Motor neuron (in vitro differentiated cells): ENCODE results near the gene PHYHIPL. TPM values are rescaled to one million over a fixed set of nuclear protein-coding genes. Genes with fewer than 3 reads are reported as not detected.
A peak's percentile ranks its signal among the peaks of the same experiment; 100 is the strongest.
"Not testable (repeated sequence)": the region's sequence is repeated elsewhere in the genome, so short reads cannot be mapped to it uniquely, and the experiment has no call there.

ENCODE experiments used
- ATAC-seq, 8 experiments: fragments of 200-7000 bp; cut with Tn5 transposase; replicated peaks in 6 of 8; 2 replicates each; pipeline ENCODE4 v1.8.0; 2021; ENCODE audit warnings: mild to moderate bottlenecking in 8 of 8, moderate library complexity in 8 of 8
- H3K27ac ChIP-seq, 2 donors: fragments of 250-450 bp; sonication (Bioruptor Pico); 2 replicates each; pipeline ENCODE4 v1.9.0; 2021; ENCODE audit warnings: antibody characterized with exemption in 2 of 2, mild to moderate bottlenecking in 2 of 2, moderate library complexity in 1 of 2
- H3K4me1 ChIP-seq, 2 donors: fragments of 250-450 bp; sonication (Bioruptor Pico); replicated peaks in 1 of 2; 2 replicates each; pipeline ENCODE4 v1.6.1; 2021; ENCODE audit warnings: antibody characterized with exemption in 2 of 2, mild to moderate bottlenecking in 2 of 2, moderate library complexity in 1 of 2
- H3K4me3 ChIP-seq, 5 donors: fragments of 250-450 bp; sonication (Bioruptor Pico); 2 replicates each; pipeline ENCODE4 v1.9.0; 2021; ENCODE audit warnings: antibody characterized with exemption in 5 of 5, mild to moderate bottlenecking in 5 of 5, moderate library complexity in 4 of 5
- WGBS, 10 experiments: fragments of 450-650 bp; shearing (Covaris generic); methylation state at CpG; one replicate each; pipeline ENCODE4 v1.0.0; 2022; 5-methylcytosine and 5-hydroxymethylcytosine counted together
- in situ Hi-C, 9 experiments: fragments of 400-800 bp; cut with MboI; loops; one replicate each; pipeline ENCODE4 v1.15.0; 2021; ENCODE audit warnings: low sequenced_read_pairs in 9 of 9, low pct_unique_long_range_greater_than_20kb in 2 of 9; ENCODE audit not compliant: unreplicated experiment in 9 of 9
- total RNA-seq, 8 experiments: library from RNA; unstranded; fragments of 300-600 nt; gene quantifications; 2 replicates each; pipeline versions ENCODE4 v1.2.3 to v1.2.4, GENCODE V29; 2022

The PHYHIPL gene
- total RNA-seq, 8 experiments from 2014 or later: 0.05 to 32.1 (median 23.5) TPM; not detected in 2

DNA sequence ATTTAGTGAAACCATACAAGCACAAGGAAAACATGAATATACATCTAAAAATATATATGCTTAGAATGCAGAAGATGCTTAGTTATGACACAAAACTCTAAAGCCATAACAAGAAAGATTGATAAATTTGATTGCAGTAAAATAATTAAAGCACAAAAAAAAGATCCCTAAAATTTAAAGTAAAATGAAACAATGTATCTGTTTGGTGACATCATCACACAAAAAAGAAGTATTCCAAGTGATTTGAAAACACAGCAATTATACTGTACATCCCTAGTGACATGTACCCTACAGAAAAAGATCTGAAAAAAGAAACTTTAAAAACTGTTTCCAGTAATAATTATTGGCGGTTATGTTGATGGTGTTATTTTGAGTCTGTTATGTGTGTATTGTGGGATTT, 37.7 kb downstream of the PHYHIPL start:
- Histone ChIP-seq H3K27ac (no peak overlapping the region), H3K4me3 (no peak overlapping the region), H3K4me1 (no peaks in the 10 kb centered on the region)
- ATAC-seq: no peak
- 9 to 100% (median 94%) methylated on average over 1 of the region's 1 CpG; no CpG with 5 or more reads in 1 of the 10 experiments for WGBS, 10 experiments
- in situ Hi-C loops: loop anchor here in 2 of 9 experiments (25.0 kb wide), 2 partner anchors 252 to 427 kb away; no protein-coding TSS in a partner anchor

GRCh38 chr10:59216178-59216869, 39.9 kb downstream of the PHYHIPL start:
- Histone ChIP-seq H3K27ac (no peak overlapping the region), H3K4me3 (no peak overlapping the region), H3K4me1 (no peaks in the 10 kb centered on the region)
- 50 to 100% (median 83%) methylated on average over 1 to 4 of the region's 4 CpGs for WGBS, 10 experiments
- in situ Hi-C loops: loop anchor here in 2 of 9 experiments (25.0 kb wide), 2 partner anchors 254 to 429 kb away; no protein-coding TSS in a partner anchor
- no peak for ATAC-seq

GRCh38 chr10:59222788-59223187, 46.3 kb downstream of the PHYHIPL start:
- Histone ChIP-seq H3K27ac (no peak overlapping the region), H3K4me1 (no peaks in the 10 kb centered on the region), H3K4me3 (no peak overlapping the region)
- in situ Hi-C loops: loop anchor here in 2 of 9 experiments (25.0 kb wide), 2 partner anchors 260 to 435 kb away; no protein-coding TSS in a partner anchor
- peak in 1 of 8 experiments; percentile 50 for ATAC-seq

GRCh38 chr10:59223597-59223996, 47.2 kb downstream of the PHYHIPL start:
- not testable (repeated sequence) for H3K4me1 ChIP-seq, H3K4me3 ChIP-seq, ATAC-seq, H3K27ac ChIP-seq
- in situ Hi-C loops: loop anchor here in 2 of 9 experiments (25.0 kb wide), 2 partner anchors 261 to 436 kb away; no protein-coding TSS in a partner anchor
- WGBS, 10 experiments: 25 to 100% (median 98%) methylated on average over 1 to 2 of the region's 2 CpGs

DNA sequence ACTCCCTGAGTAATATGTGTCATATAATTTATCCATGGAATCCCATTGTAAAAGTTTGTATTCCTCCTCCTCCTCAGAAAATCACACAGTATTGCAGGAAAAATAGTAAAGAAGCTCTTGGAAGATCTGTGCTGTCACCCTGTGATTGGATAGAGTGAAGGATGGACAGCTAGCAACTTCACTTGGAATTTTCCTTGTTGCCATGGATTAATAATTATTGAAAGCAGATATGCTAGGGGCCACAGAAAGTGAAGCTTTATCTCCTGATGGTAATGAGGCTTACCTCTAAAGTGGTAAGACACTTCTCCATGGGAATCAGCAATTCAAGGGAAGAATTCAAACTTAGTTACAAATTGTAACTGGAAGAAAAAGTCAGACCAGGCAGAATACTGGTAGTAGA, 48.8 kb downstream of the PHYHIPL start:
- no peaks in the 10 kb centered on the region for H3K4me1 ChIP-seq
- no peak overlapping the region for H3K4me3 ChIP-seq
- in situ Hi-C loops: loop anchor here in 1 of 9 experiments (25.0 kb wide), 1 partner anchor 362 kb away; no protein-coding TSS in a partner anchor
- peak in 1 of 8 experiments; percentile 77 for ATAC-seq
- no peak overlapping the region for H3K27ac ChIP-seq

DNA sequence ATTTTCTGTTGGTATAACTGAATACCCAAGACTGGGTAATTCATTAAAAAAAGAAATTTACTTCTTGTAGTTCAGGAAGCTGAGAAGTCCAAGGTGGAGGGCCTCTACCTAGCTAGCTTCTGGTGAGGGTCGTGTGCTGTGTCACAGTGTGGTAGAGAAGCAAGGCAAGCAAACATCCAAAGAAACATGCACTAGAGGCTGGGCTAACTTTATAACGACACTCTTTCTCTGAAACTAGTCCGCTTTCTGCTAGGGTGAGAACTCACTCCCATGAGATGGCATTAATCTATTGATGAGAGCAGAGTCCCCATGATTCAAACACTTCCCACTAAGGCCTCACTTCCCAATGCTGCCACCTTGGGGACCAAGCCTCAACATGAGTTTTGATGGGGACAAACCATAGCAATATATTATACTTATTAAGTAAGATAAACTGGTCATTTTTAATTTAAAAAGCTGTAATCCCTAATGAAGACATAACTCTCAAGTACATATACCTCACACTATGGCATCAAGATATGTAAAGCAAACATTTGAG, 50.8 kb downstream of the PHYHIPL start:
- 33 to 100% (median 92%) methylated on average over 1 to 3 of the region's 3 CpGs; no CpG with 5 or more reads in 3 of the 10 experiments for WGBS, 10 experiments
- in situ Hi-C loops: loop anchor here in 1 of 9 experiments (25.0 kb wide), 1 partner anchor 360 kb away; no protein-coding TSS in a partner anchor
- H3K4me1 ChIP-seq: no peaks in the 10 kb centered on the region
- no peak overlapping the region for H3K4me3 ChIP-seq
- ATAC-seq: peak in 1 of 8 experiments; percentile 25
- no peak overlapping the region for H3K27ac ChIP-seq

- 71 to 100% (median 96%) methylated on average over 3 to 4 of the region's 4 CpGs for WGBS, 10 experiments
- ATAC-seq: no peak
Observed at GRCh38 chr10:59229441-59229840, 53.0 kb downstream of the PHYHIPL start.

GRCh38 chr10:59234194-59234593, 57.8 kb downstream of the PHYHIPL start:
- no peak overlapping the region for H3K4me3 ChIP-seq
- in situ Hi-C loops: loop anchor here in 1 of 9 experiments (25.0 kb wide), 1 partner anchor 353 kb away; no protein-coding TSS in a partner anchor
- H3K27ac ChIP-seq: no peak overlapping the region
- peak in 1 of 8 experiments; percentile 43 for ATAC-seq
- H3K4me1 ChIP-seq: no peaks in the 10 kb centered on the region
- 37 to 93% (median 71%) methylated on average over 1 to 3 of the region's 3 CpGs for WGBS, 10 experiments

More at GRCh38 chr10:59229441-59229840, 53.0 kb downstream of the PHYHIPL start:
- in situ Hi-C loops: loop anchor here in 1 of 9 experiments (25.0 kb wide), 1 partner anchor 358 kb away; no protein-coding TSS in a partner anchor
- Histone ChIP-seq H3K4me3 (no peak overlapping the region), H3K27ac (no peak overlapping the region), H3K4me1 (no peaks in the 10 kb centered on the region)

- in situ Hi-C loops: loop anchor here in 1 of 9 experiments (25.0 kb wide), 1 partner anchor 352 kb away; no protein-coding TSS in a partner anchor
Observed at GRCh38 chr10:59234816-59235429, 58.5 kb downstream of the PHYHIPL start.

GRCh38 chr10:59236064-59236697, 59.7 kb downstream of the PHYHIPL start:
- in situ Hi-C loops: loop anchor here in 1 of 9 experiments (25.0 kb wide), 1 partner anchor 351 kb away; no protein-coding TSS in a partner anchor
- Histone ChIP-seq H3K27ac (no peak overlapping the region), H3K4me1 (peaks cover 0 to 3% of the 10 kb centered on the region in 2 donors), H3K4me3 (no peak overlapping the region)
- 44 to 100% (median 88%) methylated on average over 2 to 4 of the region's 4 CpGs for WGBS, 10 experiments
- ATAC-seq: no peak

More at GRCh38 chr10:59234816-59235429, 58.5 kb downstream of the PHYHIPL start:
- Histone ChIP-seq H3K4me3 (no peak overlapping the region), H3K4me1 (no peaks in the 10 kb centered on the region), H3K27ac (no peak overlapping the region)
- ATAC-seq: peak in 1 of 8 experiments; percentile 25

GRCh38 chr10:59237775-59238174, 61.3 kb downstream of the PHYHIPL start:
- no peak for ATAC-seq
- no peak overlapping the region for H3K4me3 ChIP-seq
- H3K4me1 ChIP-seq: peaks cover 0 to 3% of the 10 kb centered on the region in 2 donors
- in situ Hi-C loops: loop anchor here in 1 of 9 experiments (25.0 kb wide), 1 partner anchor 350 kb away; no protein-coding TSS in a partner anchor
- no peak overlapping the region for H3K27ac ChIP-seq

DNA sequence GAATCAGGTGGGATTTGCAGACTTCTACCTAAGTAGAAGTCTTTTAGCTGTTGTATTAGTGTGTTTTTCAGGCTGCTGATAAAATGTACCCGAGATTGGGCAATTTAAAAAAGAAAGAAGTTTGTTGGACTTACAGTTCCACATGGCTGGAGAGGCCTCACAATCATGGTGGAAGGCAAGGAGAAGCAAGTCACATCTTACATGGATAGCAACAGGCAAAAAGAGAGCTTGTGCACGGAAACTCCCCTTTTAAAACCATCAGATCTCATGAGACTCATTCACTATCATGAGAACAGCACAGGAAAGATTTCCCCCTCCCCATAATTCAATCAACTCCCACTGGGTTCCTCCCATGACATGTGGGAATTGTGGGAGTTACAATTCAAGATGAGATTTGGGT, 62.7 kb downstream of the PHYHIPL start:
- ATAC-seq, H3K4me3 ChIP-seq, H3K4me1 ChIP-seq, H3K27ac ChIP-seq: not testable (repeated sequence)
- in situ Hi-C loops: loop anchor here in 1 of 9 experiments (25.0 kb wide), 1 partner anchor 348 kb away; no protein-coding TSS in a partner anchor
- 29 to 100% (median 87%) methylated on average over 1 to 2 of the region's 2 CpGs; no CpG with 5 or more reads in 4 of the 10 experiments for WGBS, 10 experiments
